ENCODE measurements around the gene ITGA4.

GRCh38 chr2:181446985-181447384 is 10.2 kb upstream of the ITGA4 start:
- TF ChIP-seq CTCF (IDR thresholded peaks at IDR 0.05): no peak
- TF ChIP-seq EP300 (IDR thresholded peaks at IDR 0.05): no peak

Measured in esophagus muscularis mucosa (tissue), 3 donors.